ENCODE results near the gene MCTP1. TPM values are rescaled to one million over a fixed set of nuclear protein-coding genes. Genes with fewer than 3 reads are reported as not detected.

The MCTP1 gene
- total RNA-seq, 2 experiments from 2014 or later, result not detected

GRCh38 chr5:94693043-94693822, 591.7 kb downstream of the MCTP1 start:
- Histone ChIP-seq H3K4me3 (ENCODE audit: low read depth, low read length, poor library complexity, severe bottlenecking) (no peak overlapping the region), H3K79me2 (ENCODE audit: insufficient read depth, low read depth, low read length) (no peaks in the 10 kb centered on the region), H3K9me2 (ENCODE audit: insufficient read depth, low read length) (no peaks in the 10 kb centered on the region), H3K4me2 (ENCODE audit: low read length) (no peak overlapping the region), H4K20me1 (ENCODE audit: insufficient read depth, low read length) (no peaks in the 10 kb centered on the region), H3K27ac (ENCODE audit: low read depth, low read length, poor library complexity, severe bottlenecking) (no peak overlapping the region), H3K36me3 (ENCODE audit: insufficient read depth, low read length) (peaks cover 41% of the 10 kb centered on the region; the same call in 1 of the 2 replicates), H2AFZ (ENCODE audit: low read length) (no peak overlapping the region), H3K9me3 (ENCODE audit: low read length) (no peaks in the 10 kb centered on the region), H3K4me1 (ENCODE audit: insufficient read depth, low read length, poor library complexity, severe bottlenecking) (no peaks in the 10 kb centered on the region)
- BruUV-seq (replicated peaks), result no TSS peak
- TF ChIP-seq EZH2phosphoT487 (IDR thresholded peaks at IDR 0.05; ENCODE audit: borderline replicate concordance, low read depth, low read length) (no peak), CTCF (conservative IDR thresholded peaks at IDR 0.05; ENCODE audit: low read length) (peak; percentile 71)
- CTCF ChIA-PET (ENCODE audit: unreplicated experiment), result no interaction called here
- POLR2A ChIA-PET, result no interaction called here
- intact Hi-C loops (cut with micrococcal nuclease; ENCODE audit: unreplicated experiment), result no loop called here
- peak; percentile 35 for DNase-seq (ENCODE audit: low spot score)

GRCh38 chr5:94692581-94692980, 592.3 kb downstream of the MCTP1 start:
- Histone ChIP-seq H2AFZ (ENCODE audit: low read length) (no peak overlapping the region), H3K27ac (ENCODE audit: low read depth, low read length, poor library complexity, severe bottlenecking) (no peak overlapping the region), H4K20me1 (ENCODE audit: insufficient read depth, low read length) (no peaks in the 10 kb centered on the region), H3K79me2 (ENCODE audit: insufficient read depth, low read depth, low read length) (no peaks in the 10 kb centered on the region), H3K4me1 (ENCODE audit: insufficient read depth, low read length, poor library complexity, severe bottlenecking) (no peaks in the 10 kb centered on the region), H3K36me3 (ENCODE audit: insufficient read depth, low read length) (peaks cover 45% of the 10 kb centered on the region; the same call in 1 of the 2 replicates), H3K4me3 (ENCODE audit: low read depth, low read length, poor library complexity, severe bottlenecking) (no peak overlapping the region), H3K4me2 (ENCODE audit: low read length) (no peak overlapping the region), H3K9me2 (ENCODE audit: insufficient read depth, low read length) (no peaks in the 10 kb centered on the region), H3K9me3 (ENCODE audit: low read length) (no peaks in the 10 kb centered on the region)
- no peak for TF ChIP-seq CTCF (conservative IDR thresholded peaks at IDR 0.05; ENCODE audit: low read length)
- intact Hi-C loops (cut with micrococcal nuclease; ENCODE audit: unreplicated experiment), result no loop called here
- ChIA-PET POLR2A (no interaction called here), CTCF (ENCODE audit: unreplicated experiment) (no interaction called here)
- DNase-seq (ENCODE audit: low spot score), result no peak
- BruUV-seq (replicated peaks), result no TSS peak

GRCh38 chr5:94691949-94692348, 592.9 kb downstream of the MCTP1 start:
- H3K9me2 ChIP-seq (ENCODE audit: insufficient read depth, low read length), result no peaks in the 10 kb centered on the region
- ChIA-PET POLR2A (no interaction called here), CTCF (ENCODE audit: unreplicated experiment) (no interaction called here)
- no peak for DNase-seq (ENCODE audit: low spot score)
- H3K27ac ChIP-seq (ENCODE audit: low read depth, low read length, poor library complexity, severe bottlenecking), result no peak overlapping the region
- BruUV-seq (replicated peaks), result no TSS peak
- H3K4me3 ChIP-seq (ENCODE audit: low read depth, low read length, poor library complexity, severe bottlenecking), result no peak overlapping the region
- peaks cover 52% of the 10 kb centered on the region; the same call in 1 of the 2 replicates for H3K36me3 ChIP-seq (ENCODE audit: insufficient read depth, low read length)
- intact Hi-C loops (cut with micrococcal nuclease; ENCODE audit: unreplicated experiment), result no loop called here
- no peaks in the 10 kb centered on the region for H3K79me2 ChIP-seq (ENCODE audit: insufficient read depth, low read depth, low read length)
- H4K20me1 ChIP-seq (ENCODE audit: insufficient read depth, low read length), result no peaks in the 10 kb centered on the region
- no peaks in the 10 kb centered on the region for H3K9me3 ChIP-seq (ENCODE audit: low read length)
- TF ChIP-seq CTCF (conservative IDR thresholded peaks at IDR 0.05; ENCODE audit: low read length) (no peak), EZH2phosphoT487 (IDR thresholded peaks at IDR 0.05; ENCODE audit: borderline replicate concordance, low read depth, low read length) (no peak)
- no peak overlapping the region for H2AFZ ChIP-seq (ENCODE audit: low read length)
- H3K4me1 ChIP-seq (ENCODE audit: insufficient read depth, low read length, poor library complexity, severe bottlenecking), result no peaks in the 10 kb centered on the region
- no peak overlapping the region for H3K4me2 ChIP-seq (ENCODE audit: low read length)
